Fibroblast of peridontal ligament (primary cell): ENCODE measurements around the gene MBNL1.

Experiments used
- DNase-seq: peaks from one replicate; pipeline ENCODE4 v3.0.0-alpha.2; 2010; ENCODE audit errors: extremely low read depth

The MBNL1 gene

GRCh38 chr3:152268555-152269055 is at the start of gene MBNL1:
Gene MBNL1 (plus strand): TSS chr3:152268929. CDS start chr3:152300194, 31,265 bp downstream.
- DNase-seq, result peak; percentile 71

GRCh38 chr3:152219216-152219615 is 49.5 kb upstream of the MBNL1 start:
- peak; percentile 38 for DNase-seq

DNA sequence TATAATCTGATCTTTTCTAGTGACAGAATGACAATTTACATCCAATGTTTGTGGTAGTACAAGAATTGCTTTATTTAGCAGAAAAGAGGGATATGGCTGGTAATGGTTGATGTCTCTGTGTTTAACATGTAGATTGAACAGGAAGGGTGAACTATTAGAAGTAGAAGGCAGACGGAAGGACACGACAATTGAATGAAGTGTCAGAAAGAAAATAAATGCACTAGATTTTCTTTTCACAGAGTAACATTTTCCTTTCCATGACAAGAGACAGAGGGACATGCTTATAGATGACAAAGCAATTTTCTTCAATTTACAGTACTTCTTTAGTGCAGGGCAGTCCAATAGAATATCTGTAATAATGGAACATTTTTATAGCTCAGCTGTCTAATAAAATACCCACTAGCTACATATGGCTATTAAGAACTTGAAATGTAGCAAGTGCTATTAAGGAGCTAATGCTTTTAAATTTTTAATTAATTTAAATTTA is 48.9 kb upstream of the MBNL1 start:
- DNase-seq, result no peak

DNA sequence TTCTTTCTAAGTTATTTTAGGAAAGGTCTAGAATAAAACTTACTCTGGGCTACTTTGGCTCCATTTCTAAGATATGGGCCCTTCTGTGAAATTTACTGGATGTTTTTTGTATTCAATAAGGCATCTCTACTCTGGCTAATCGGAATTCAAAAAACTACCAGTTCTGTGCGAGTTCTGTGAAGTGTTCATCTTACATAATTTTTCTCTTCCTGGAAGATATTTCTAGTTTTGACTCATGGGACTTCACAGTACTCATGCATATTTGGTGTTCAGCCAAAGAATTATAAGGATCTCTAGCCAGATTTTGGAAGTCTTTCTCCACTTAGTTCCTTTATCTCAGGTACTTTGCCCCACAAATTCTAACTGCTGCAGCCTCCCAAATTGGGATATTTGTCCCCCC is 46.4 kb upstream of the MBNL1 start:
- DNase-seq, result peak; percentile 86

GRCh38 chr3:152225201-152225600 is 43.5 kb upstream of the MBNL1 start:
- DNase-seq, result peak; percentile 68

DNA sequence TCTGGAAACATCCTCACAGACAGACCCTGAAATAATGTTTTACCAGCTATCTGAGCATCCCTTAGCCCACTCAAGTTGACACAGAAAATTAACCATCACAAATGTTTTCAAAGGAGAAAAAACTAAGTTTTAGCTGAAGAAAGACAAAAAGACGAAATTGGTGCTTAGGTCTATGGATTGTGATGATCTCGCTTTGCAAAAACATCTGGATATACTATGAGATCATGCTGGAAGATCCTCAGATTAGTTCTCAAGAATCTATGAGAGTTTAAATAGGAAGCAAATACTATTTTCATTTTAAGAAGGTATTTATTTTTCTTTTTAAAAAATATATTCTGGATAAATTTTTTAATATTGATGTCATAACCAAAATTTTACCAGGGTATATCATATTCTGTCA is 42.6 kb upstream of the MBNL1 start:
- peak; percentile 29 for DNase-seq

GRCh38 chr3:152227027-152227426 is 41.7 kb upstream of the MBNL1 start:
- DNase-seq, result no peak

- DNase-seq, result no peak
Measured at GRCh38 chr3:152229692-152230091, 39.0 kb upstream of the MBNL1 start.

DNA sequence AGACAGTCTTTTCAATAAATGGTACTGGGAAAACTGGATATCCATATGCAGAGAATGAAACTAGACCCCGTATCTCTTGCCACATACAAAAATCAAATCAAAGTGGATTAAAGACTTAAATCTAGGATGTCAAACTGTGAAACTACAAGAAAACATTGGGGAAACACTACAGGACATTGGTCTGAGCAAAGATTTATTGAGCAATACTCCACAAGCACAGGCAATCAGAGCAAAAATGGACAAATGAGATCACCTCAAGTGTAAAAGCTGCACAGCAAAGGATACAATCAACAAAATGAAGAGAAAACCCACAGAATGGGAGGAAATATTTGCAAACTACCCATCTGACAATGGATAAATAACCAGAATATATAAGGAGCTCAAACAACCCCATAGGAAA is 38.4 kb upstream of the MBNL1 start:
- DNase-seq, result no peak

- no peak for DNase-seq
Measured at GRCh38 chr3:152232001-152232400, 36.7 kb upstream of the MBNL1 start.

DNA sequence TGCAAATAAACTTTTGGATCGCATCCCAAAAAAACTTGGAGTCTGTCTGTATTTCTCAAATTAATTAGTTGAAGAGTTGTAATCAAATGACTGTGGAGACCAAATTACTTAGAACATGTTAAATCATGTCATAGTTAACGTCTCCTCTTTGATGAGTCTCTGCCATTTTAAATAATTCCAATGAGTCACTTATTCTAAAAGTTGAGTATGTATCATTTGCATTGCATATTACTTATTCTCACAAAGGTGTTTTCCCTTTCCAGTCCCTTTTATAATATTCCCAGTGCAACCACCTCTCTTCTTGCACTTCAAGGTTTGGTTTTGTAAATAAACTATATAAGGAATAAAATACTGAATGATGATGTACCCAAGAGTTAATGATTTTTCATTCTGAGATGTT is 36.0 kb upstream of the MBNL1 start:
- no peak for DNase-seq

- DNase-seq, result no peak
Measured at GRCh38 chr3:152234657-152235375, 33.9 kb upstream of the MBNL1 start.

DNA sequence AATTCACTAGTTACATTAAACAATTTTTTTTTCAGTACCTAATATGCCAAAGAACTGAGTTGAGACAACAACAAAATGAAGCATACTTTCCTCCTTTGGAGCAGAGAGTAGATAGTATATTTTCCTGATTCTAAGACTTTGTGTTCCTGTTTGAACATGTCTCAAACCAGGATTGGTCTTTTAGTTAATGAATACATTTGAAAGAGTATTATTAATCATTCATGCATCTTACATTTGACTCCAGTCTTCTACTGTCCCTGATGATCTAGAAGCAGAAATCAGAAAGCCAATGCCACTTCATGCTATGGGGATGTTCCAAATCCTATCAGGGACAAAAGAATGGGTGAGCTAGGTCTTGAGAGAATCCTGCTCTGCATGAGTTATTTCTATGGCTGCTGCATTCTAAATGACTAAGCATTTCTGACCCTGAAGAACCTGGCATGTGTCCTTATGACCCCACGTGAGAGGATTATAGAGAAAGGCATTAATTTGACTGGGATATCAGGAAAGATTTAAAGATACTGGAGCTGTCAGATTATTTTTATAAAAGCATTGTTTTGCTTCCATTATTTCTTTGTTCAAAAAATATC is 32.9 kb upstream of the MBNL1 start:
- DNase-seq, result peak; percentile 48

DNA sequence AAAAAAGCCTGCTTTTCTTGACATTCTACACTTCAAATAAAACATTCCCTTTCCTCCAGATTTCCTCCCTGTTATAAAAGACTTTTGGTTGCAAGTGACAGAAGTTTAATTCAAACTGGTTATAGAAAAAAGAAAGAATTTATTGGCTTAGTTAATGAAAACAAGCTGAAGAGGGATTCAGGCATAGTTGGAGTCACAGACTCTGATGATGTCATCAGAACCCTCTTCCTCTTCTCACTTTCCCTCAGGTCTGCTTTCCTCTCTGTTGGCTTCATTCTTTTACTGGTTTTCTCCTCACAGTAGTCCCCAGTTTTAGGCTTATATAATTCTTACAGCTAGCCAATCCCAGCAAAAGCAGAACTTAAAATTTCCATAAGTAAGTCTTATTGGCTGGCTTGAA is 32.0 kb upstream of the MBNL1 start:
- DNase-seq, result peak; percentile 72

DNA sequence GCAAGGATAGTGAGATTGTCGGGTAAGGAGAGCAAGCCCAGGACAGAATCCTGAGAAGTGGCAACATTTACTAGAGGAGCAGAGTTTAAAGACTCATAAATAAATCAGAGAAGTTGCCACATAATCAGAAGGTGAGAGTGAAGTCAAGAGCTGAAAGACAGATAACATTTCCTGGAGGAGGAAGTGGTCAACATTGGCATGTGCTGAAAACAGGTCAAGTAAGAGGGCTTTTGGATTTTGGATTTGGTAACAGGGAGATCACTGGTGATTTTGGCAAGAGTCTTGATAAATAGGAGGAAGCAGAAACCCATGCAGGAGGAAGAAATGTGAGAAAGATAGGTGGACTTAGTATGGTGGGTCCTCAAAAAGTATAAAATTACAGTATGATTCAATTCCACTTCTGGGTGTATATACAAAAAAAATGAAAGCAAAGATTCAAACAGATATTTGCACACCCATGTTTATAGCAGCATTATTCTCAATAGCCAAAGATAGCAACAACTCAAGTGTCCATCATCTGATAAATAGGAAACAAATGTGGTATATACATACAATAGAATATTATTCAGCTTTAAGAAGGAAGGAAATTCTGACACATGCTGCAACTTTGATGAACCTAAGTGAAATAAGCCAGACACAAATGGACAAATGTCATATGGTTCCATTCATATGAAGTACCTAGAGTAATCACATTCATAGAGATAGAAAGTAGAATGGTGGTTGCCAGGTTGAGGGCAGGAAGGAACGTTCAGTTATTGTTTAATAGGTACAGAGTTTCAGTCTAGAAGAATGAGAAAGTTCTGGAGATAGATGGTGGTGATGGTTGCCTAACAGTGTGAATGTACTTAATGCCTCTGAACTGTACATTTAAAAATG is 27.3 kb upstream of the MBNL1 start:
- no peak for DNase-seq

DNA sequence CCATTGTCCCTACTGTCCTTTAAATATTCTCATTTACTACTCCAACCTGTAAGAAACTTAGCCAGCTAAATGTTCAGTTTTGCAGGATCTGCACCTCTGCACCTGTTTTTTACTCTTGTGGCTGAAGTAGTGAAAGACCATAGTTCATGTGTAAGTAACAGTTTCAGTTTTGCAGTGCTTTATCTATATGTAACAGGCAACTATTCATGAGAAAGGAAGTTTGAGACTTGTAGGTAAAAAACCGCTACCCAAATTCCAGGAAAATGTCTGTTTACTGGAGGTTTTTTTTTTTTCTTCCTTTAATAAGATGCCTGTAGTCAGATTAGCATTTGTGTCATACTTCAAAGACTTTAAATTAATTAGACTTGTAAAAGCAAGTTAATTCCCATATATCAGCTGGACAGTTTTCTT is 25.4 kb upstream of the MBNL1 start:
- no peak for DNase-seq

DNA sequence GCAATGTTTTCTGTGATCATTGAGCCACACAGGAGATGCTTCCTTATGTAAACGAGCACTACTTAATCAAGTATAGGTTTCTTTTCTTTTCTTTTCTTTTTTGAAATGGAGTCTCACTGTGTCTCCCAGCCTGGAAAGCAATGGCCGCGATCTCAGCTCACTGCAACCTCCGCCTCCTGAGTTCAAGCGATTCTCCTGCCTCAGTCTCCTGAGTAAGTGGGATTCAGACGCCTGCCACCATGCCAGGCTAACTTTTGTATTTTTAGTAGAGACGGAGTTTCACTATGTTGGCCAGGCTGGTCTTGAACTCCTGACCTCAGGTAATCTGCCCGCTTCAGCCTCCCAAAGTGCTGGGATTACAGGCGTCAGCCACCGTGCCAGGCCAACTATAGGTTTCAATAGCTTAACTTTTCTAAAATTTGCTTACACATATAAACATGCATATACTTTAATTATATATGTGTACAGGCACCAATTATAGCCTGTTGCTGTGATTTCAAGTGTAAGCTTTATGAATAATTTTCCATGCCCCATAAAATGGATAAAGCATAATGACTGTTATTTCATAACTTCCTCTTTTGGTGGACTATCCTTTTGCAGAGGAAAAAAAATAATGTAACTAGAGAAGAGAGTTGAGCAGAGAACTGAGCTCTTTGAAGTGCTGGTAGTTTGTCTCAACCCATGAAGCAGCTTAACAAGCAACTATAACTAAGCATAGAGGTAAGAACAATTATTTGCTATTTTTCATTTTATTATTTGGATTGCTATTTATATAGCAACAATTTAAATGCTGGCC is 24.8 kb upstream of the MBNL1 start:
- no peak for DNase-seq

GRCh38 chr3:152244517-152244888 is 24.2 kb upstream of the MBNL1 start:
- no peak for DNase-seq

- no peak for DNase-seq
Measured at GRCh38 chr3:152245498-152246170, 23.1 kb upstream of the MBNL1 start.

DNA sequence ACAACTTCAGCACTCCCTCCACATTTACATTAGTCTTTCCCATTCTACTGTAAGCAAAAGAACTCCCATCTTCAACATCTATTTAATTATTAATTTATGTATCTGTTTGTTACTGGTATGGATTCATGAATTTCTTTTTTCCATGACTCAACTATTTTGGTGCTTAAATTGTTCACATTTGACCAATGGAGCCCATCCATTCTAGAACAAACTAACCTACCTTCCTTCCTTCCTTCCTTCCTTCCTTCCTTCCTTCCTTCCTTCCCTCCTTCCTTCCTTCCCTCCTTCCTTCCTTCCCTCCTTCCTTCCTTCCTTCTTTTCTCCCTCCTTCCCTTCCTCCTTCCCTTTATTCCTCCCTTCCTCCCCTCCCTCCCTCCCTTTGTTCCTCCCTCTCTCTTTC is 16.8 kb upstream of the MBNL1 start:
- DNase-seq, result no peak

- no peak for DNase-seq
Measured at GRCh38 chr3:152252755-152253154, 16.0 kb upstream of the MBNL1 start.
